ENCODE results near the gene RAMP2. TPM values are rescaled to one million over a fixed set of nuclear protein-coding genes. Genes with fewer than 3 reads are reported as not detected.

RAMP2 gene
- total RNA-seq, 1 experiment from 2014 or later: 11.7 TPM

GRCh38 chr17:42784811-42785592 is 24.0 kb downstream of the RAMP2 start:
- Histone ChIP-seq H3K18ac (ENCODE audit: insufficient read length, low read depth, low read length) (no peak overlapping the region), H2BK5ac (ENCODE audit: insufficient read length, low read length) (no peak overlapping the region), H2BK15ac (ENCODE audit: low read depth, low read length) (no peak overlapping the region), H3K4me1 (ENCODE audit: insufficient read depth, low read length) (no peaks in the 10 kb centered on the region), H3K9me3 (ENCODE audit: control insufficient read depth, low read depth, low read length) (no peaks in the 10 kb centered on the region), H3K79me1 (ENCODE audit: insufficient read depth, low read depth, low read length, poor library complexity, severe bottlenecking) (no peaks in the 10 kb centered on the region), H2AK5ac (ENCODE audit: insufficient read length, low read length) (no peak overlapping the region), H4K5ac (ENCODE audit: insufficient read length, low read depth, low read length) (no peak overlapping the region), H3K56ac (ENCODE audit: insufficient read length, low read depth, low read length) (no peak overlapping the region), H4K20me1 (ENCODE audit: control insufficient read depth, insufficient read depth, insufficient read length) (no peaks in the 10 kb centered on the region), H3K9ac (ENCODE audit: extremely low read depth, insufficient read length, low read length) (no peak overlapping the region), H3K79me2 (ENCODE audit: insufficient read depth, low read length) (no peaks in the 10 kb centered on the region), H3K23me2 (ENCODE audit: insufficient read length, low read depth, low read length, poor library complexity, severe bottlenecking) (peaks cover 8% of the 10 kb centered on the region), H2BK120ac (ENCODE audit: low read depth, low read length, poor library complexity, severe bottlenecking) (no peak overlapping the region), H3K27me3 (ENCODE audit: insufficient read depth, low read length) (peaks cover 10% of the 10 kb centered on the region; the same call in 1 of the 2 replicates), H2AFZ (ENCODE audit: low read length) (no peak overlapping the region), H4K8ac (replicated peaks; ENCODE audit: insufficient read length, low read depth, low read length) (no peak overlapping the region), H2BK12ac (ENCODE audit: insufficient read length, low read depth, low read length) (no peak overlapping the region), H3K27ac (ENCODE audit: insufficient read length, low read depth, low read length) (no peak overlapping the region), H3K4ac (ENCODE audit: low read depth, low read length) (no peak overlapping the region), H3K4me2 (ENCODE audit: insufficient read depth, insufficient read length, low read length) (no peak overlapping the region), H3K14ac (ENCODE audit: insufficient read depth, low read length) (no peak overlapping the region), H4K91ac (ENCODE audit: insufficient read length, low read depth, low read length) (no peak overlapping the region), H3K23ac (ENCODE audit: insufficient read length, low read depth, low read length) (no peak overlapping the region), H3T11ph (ENCODE audit: low read length) (no peak overlapping the region), H2BK20ac (ENCODE audit: low read depth, low read length, poor library complexity, severe bottlenecking) (no peak overlapping the region)
- peak; percentile 40 for DNase-seq
- TF ChIP-seq CTCF (conservative IDR thresholded peaks at IDR 0.05): no peak
- peaks cover 15 to 17% of the 10 kb centered on the region in 2 experiments for H3K4me1 Mint-ChIP-seq
- H3K36me3 Mint-ChIP-seq (ENCODE audit: insufficient read depth in 1 of 3, low read depth in 3 of 3): no peaks in the 10 kb centered on the region; a peak in 2 of 7 replicates
- peaks cover 28% of the 10 kb centered on the region for H3K27me3 Mint-ChIP-seq (ENCODE audit: low read depth)
- H3K9me3 Mint-ChIP-seq: no peaks in the 10 kb centered on the region
- H3K27ac Mint-ChIP-seq: no peak overlapping the region
- no peak overlapping the region for H3K4me3 Mint-ChIP-seq
- no CpG with 5 or more reads among the region's 52 CpGs for WGBS (ENCODE audit: extremely low coverage, insufficient read length, low lambda C conversion rate)

All from H9 (cell line).